OCI-LY7 (cell line): Measurements from ENCODE around the gene P2RY1. TPM values are rescaled to one million over a fixed set of nuclear protein-coding genes. Genes with fewer than 3 reads are reported as not detected.

Experiments used
- BruUV-seq: library from RNA; stranded (reverse); fragments of 400-500 nt; replicated peaks from 2 replicates; lab custom pipeline; 2021; lab: Mats Ljungman, UMichigan
- CTCF ChIA-PET: fragments of 300-600 bp; sonication (Branson Sonifier 250); formaldehyde crosslinking; loops from one replicate; lab custom pipeline; 2022; ENCODE audit warnings: antibody characterized with exemption; ENCODE audit not compliant: unreplicated experiment; lab: Charles Lee
- POLR2A ChIA-PET: fragments of 300-600 bp; sonication (Branson Sonifier 250); formaldehyde crosslinking; loops from one replicate; lab custom pipeline; 2022; ENCODE audit warnings: antibody characterized with exemption; lab: Charles Lee
- DNase-seq: peaks from one replicate; pipeline ENCODE4 v3.0.0-alpha.2; 2015; ENCODE audit warnings: low spot score
- H2AFZ ChIP-seq: fragments of 200-600 bp; sonication (generic), shearing (Covaris generic); 2 replicates; pipeline ENCODE4 v1.6.1; 2014; ENCODE audit warnings: mild to moderate bottlenecking, antibody characterized with exemption, low read length, moderate library complexity
- H3K27ac ChIP-seq: fragments of 200-600 bp; sonication (generic); 2 replicates; pipeline ENCODE4 v1.5.1; 2014; ENCODE audit warnings: mixed run types, low read depth, mild to moderate bottlenecking, moderate library complexity, low read length, inconsistent platforms; ENCODE audit not compliant: poor library complexity, severe bottlenecking
- H3K36me3 ChIP-seq: fragments of 200-600 bp; sonication (generic); 2 replicates; pipeline ENCODE4 v1.6.1; 2014; ENCODE audit warnings: mild to moderate bottlenecking, antibody characterized with exemption, low read length, moderate library complexity, mixed read lengths; ENCODE audit not compliant: insufficient read depth
- H3K4me1 ChIP-seq: fragments of 200-600 bp; sonication (generic); 2 replicates; pipeline ENCODE4 v1.5.1; 2014; ENCODE audit warnings: mild to moderate bottlenecking, low read length; ENCODE audit not compliant: insufficient read depth, poor library complexity, severe bottlenecking
- H3K4me2 ChIP-seq: fragments of 200-600 bp; sonication (generic); 2 replicates; pipeline ENCODE4 v1.6.1; 2014; ENCODE audit warnings: mild to moderate bottlenecking, low read length
- H3K4me3 ChIP-seq: fragments of 200-600 bp; sonication (generic); 2 replicates; pipeline ENCODE4 v1.5.1; 2014; ENCODE audit warnings: mild to moderate bottlenecking, low read depth, low read length; ENCODE audit not compliant: poor library complexity, severe bottlenecking
- H3K79me2 ChIP-seq: fragments of 200-600 bp; sonication (generic); 2 replicates; pipeline ENCODE4 v1.6.1; 2016; ENCODE audit warnings: low read depth, mild to moderate bottlenecking, low read length, moderate library complexity, mixed read lengths; ENCODE audit not compliant: insufficient read depth
- H3K9me2 ChIP-seq: fragments of 200-600 bp; sonication (generic); 2 replicates; pipeline ENCODE4 v1.6.1; 2016; ENCODE audit warnings: mild to moderate bottlenecking, low read length, mixed read lengths; ENCODE audit not compliant: insufficient read depth
- H3K9me3 ChIP-seq: fragments of 200-600 bp; sonication (generic); 2 replicates; pipeline ENCODE4 v1.6.1; 2014; ENCODE audit warnings: mild to moderate bottlenecking, mixed run types, low read length, mixed read lengths
- H4K20me1 ChIP-seq: fragments of 200-600 bp; sonication (generic); 2 replicates; pipeline ENCODE4 v1.6.1; 2014; ENCODE audit warnings: mild to moderate bottlenecking, antibody characterized with exemption, low read length, moderate library complexity, mixed read lengths; ENCODE audit not compliant: insufficient read depth
- EZH2phosphoT487 ChIP-seq: fragments of 200-600 bp; sonication (generic); IDR thresholded peaks from 2 replicates; pipeline ENCODE4 v1.6.1; 2018; ENCODE audit warnings: low read depth, borderline replicate concordance, mild to moderate bottlenecking, mixed run types, antibody characterized with exemption, low read length, moderate library complexity, mixed read lengths
- intact Hi-C: fragments of 100-400 bp; cut with micrococcal nuclease; formaldehyde crosslinking; loops from one replicate; pipeline ENCODE4 v1.10.0; 2022; ENCODE audit not compliant: unreplicated experiment
- total RNA-seq, 2 experiments: library from RNA; depleted of rRNA in 1 of 2; stranded (reverse); fragments of >200 nt in 1 of 2; shearing (Covaris generic) in 1 of 2; gene quantifications; 2 replicates each; pipeline ENCODE4 v1.2.3, GENCODE V29; 2014 to 2022
- TF ChIP-seq, protein P1 (sequence below): fragments of 200-600 bp; sonication (generic); conservative IDR thresholded peaks from 2 replicates; pipeline ENCODE4 v1.5.1; 2014; ENCODE audit warnings: mild to moderate bottlenecking, antibody characterized with exemption, low read length, moderate library complexity, mixed read lengths

P2RY1 gene
- total RNA-seq, 2 experiments from 2014 or later, result not detected

DNA sequence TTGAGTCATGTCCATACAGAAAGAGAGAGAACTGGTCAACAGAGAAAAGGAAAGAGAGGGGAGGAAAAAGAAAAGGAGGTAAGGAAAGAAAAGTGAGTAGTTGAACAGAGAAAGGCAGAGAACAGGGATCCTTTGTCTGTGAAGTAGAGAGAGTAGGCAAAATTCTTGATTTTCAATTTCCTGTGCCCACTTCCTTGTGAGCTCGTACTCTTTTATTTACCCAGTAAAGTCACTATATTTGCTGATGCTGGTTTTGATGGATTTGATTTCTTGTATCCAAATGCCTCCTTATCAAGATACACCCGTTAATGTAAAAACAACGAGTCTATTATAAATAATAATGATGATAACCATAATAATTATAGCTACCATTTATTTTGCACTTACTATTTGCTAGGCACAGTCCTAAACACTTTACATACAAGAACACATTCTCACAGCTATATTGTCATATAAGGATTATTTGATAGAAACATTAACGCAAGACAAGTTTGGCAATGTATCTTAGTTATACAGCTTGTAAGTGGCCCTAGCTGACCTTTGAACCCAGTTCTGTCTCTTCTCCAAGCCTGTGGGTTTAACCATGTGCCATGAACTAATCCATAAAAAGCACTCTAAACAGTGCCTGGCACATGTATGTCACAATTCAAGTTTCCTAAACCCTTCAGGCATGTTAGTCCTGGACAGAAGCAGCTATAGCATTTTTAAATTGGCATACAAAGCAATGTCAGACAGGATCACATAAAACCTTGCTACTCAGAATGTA is 6.7 kb upstream of the P2RY1 start:
- no peak overlapping the region for H3K4me2 ChIP-seq
- no peaks in the 10 kb centered on the region for H3K9me3 ChIP-seq
- no TSS peak for BruUV-seq
- no peaks in the 10 kb centered on the region for H3K4me1 ChIP-seq
- no peaks in the 10 kb centered on the region for H3K79me2 ChIP-seq
- H2AFZ ChIP-seq, result no peak overlapping the region
- TF ChIP-seq EZH2phosphoT487, result no peak
- TF ChIP-seq, protein P1, sequence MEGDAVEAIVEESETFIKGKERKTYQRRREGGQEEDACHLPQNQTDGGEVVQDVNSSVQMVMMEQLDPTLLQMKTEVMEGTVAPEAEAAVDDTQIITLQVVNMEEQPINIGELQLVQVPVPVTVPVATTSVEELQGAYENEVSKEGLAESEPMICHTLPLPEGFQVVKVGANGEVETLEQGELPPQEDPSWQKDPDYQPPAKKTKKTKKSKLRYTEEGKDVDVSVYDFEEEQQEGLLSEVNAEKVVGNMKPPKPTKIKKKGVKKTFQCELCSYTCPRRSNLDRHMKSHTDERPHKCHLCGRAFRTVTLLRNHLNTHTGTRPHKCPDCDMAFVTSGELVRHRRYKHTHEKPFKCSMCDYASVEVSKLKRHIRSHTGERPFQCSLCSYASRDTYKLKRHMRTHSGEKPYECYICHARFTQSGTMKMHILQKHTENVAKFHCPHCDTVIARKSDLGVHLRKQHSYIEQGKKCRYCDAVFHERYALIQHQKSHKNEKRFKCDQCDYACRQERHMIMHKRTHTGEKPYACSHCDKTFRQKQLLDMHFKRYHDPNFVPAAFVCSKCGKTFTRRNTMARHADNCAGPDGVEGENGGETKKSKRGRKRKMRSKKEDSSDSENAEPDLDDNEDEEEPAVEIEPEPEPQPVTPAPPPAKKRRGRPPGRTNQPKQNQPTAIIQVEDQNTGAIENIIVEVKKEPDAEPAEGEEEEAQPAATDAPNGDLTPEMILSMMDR, result no peak
- no peaks in the 10 kb centered on the region for H3K36me3 ChIP-seq
- POLR2A ChIA-PET, result interaction anchor here (0.6 kb wide), 2 partner anchors 237 to 852 kb away, joined by 3 to 4 read pairs; no protein-coding TSS in a partner anchor
- intact Hi-C loops, result no loop called here
- no peak overlapping the region for H3K27ac ChIP-seq
- no peaks in the 10 kb centered on the region for H4K20me1 ChIP-seq
- H3K4me3 ChIP-seq, result no peak overlapping the region
- no peak for DNase-seq
- CTCF ChIA-PET, result no interaction called here
- H3K9me2 ChIP-seq, result no peaks in the 10 kb centered on the region

- BruUV-seq, result no TSS peak
- Histone ChIP-seq H2AFZ (no peak overlapping the region), H3K4me3 (no peak overlapping the region), H3K27ac (no peak overlapping the region), H3K9me3 (no peaks in the 10 kb centered on the region), H3K36me3 (no peaks in the 10 kb centered on the region), H3K9me2 (no peaks in the 10 kb centered on the region), H4K20me1 (no peaks in the 10 kb centered on the region), H3K4me1 (no peaks in the 10 kb centered on the region), H3K4me2 (no peak overlapping the region), H3K79me2 (no peaks in the 10 kb centered on the region)
- TF ChIP-seq, protein P1, result no peak
- no peak for TF ChIP-seq EZH2phosphoT487
- no peak for DNase-seq
- POLR2A ChIA-PET, result no interaction called here
- CTCF ChIA-PET, result no interaction called here
- intact Hi-C loops, result no loop called here
These were observed 4.7 kb upstream of the P2RY1 start for GRCh38 chr3:152830245-152830644.

DNA sequence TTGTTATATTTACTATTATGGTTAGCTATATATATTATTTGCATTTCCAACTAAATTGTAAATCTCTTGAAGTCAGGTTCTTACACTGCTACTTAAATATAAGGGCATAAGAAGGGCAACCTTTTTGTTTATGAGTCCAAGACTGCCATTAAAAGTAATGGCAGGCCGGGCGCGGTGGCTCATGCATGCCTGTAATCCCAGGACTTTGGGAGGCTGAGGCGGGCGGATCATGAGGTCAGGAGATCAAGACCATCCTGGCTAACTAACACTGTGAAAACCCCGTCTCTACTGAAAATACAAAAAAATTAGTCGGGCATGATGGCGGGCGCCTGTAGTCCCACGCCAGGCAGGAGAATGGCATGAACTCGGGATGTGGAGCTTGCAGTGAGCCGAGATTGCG is 2.9 kb upstream of the P2RY1 start:
- intact Hi-C loops, result no loop called here
- no peak overlapping the region for H3K27ac ChIP-seq
- no TSS peak for BruUV-seq
- H3K9me2 ChIP-seq, result no peaks in the 10 kb centered on the region
- H3K4me3 ChIP-seq, result no peak overlapping the region
- no peaks in the 10 kb centered on the region for H3K36me3 ChIP-seq
- H2AFZ ChIP-seq, result no peak overlapping the region
- no peak for TF ChIP-seq EZH2phosphoT487
- TF ChIP-seq, protein P1, result no peak
- H3K4me2 ChIP-seq, result no peak overlapping the region
- H4K20me1 ChIP-seq, result no peaks in the 10 kb centered on the region
- H3K79me2 ChIP-seq, result no peaks in the 10 kb centered on the region
- CTCF ChIA-PET, result no interaction called here
- DNase-seq, result no peak
- POLR2A ChIA-PET, result interaction anchor here (0.6 kb wide), 1 partner anchor 1537 kb away, joined by 3 read pairs; no protein-coding TSS in a partner anchor
- no peaks in the 10 kb centered on the region for H3K9me3 ChIP-seq
- H3K4me1 ChIP-seq, result no peaks in the 10 kb centered on the region
